HG03095 (cell line): ENCODE data around the gene CNOT11.
A peak's percentile ranks its signal among the peaks of the same experiment; 100 is the strongest.
"Not testable (repeated sequence)": the region's sequence is repeated elsewhere in the genome, so short reads cannot be mapped to it uniquely, and the experiment has no call there.

Experiments used
- ATAC-seq: cut with Tn5 transposase; IDR thresholded peaks from one replicate; pipeline ENCODE4 v1.9.1; 2021; ENCODE audit warnings: moderate library complexity; ENCODE audit not compliant: unreplicated experiment

Gene CNOT11

GRCh38 chr2:101244899-101245298 is 7.8 kb upstream of the CNOT11 start:
- not testable (repeated sequence) for ATAC-seq

GRCh38 chr2:101245468-101245867 is 7.2 kb upstream of the CNOT11 start:
- not testable (repeated sequence) for ATAC-seq

GRCh38 chr2:101248756-101249155 is 3.9 kb upstream of the CNOT11 start:
- not testable (repeated sequence) for ATAC-seq

GRCh38 chr2:101249826-101250225 is 2.9 kb upstream of the CNOT11 start:
- no peak for ATAC-seq

GRCh38 chr2:101251246-101251781 is 1.4 kb upstream of the CNOT11 start:
- ATAC-seq: not testable (repeated sequence)

GRCh38 chr2:101251844-101252407 is 760 bp upstream of the CNOT11 start:
- ATAC-seq: peak; percentile 42

- peak; percentile 46 for ATAC-seq
Observed at GRCh38 chr2:101253013-101253702, 472 bp downstream of the CNOT11 start.

- no peak for ATAC-seq
Observed at GRCh38 chr2:101253703-101254450, 1.2 kb downstream of the CNOT11 start.

- no peak for ATAC-seq
Observed at GRCh38 chr2:101255501-101255900, 2.8 kb downstream of the CNOT11 start.

GRCh38 chr2:101256316-101256715 is 3.6 kb downstream of the CNOT11 start:
- ATAC-seq: no peak

- no peak for ATAC-seq
Observed at GRCh38 chr2:101258804-101259203, 6.1 kb downstream of the CNOT11 start.

GRCh38 chr2:101262142-101262541 is 9.5 kb downstream of the CNOT11 start:
- ATAC-seq: no peak

GRCh38 chr2:101263377-101263800 is 10.7 kb downstream of the CNOT11 start:
- ATAC-seq: no peak

GRCh38 chr2:101264360-101264939 is 11.8 kb downstream of the CNOT11 start:
- no peak for ATAC-seq

- ATAC-seq: no peak
Observed at GRCh38 chr2:101265893-101266499, 13.3 kb downstream of the CNOT11 start.

- peak; percentile 53 for ATAC-seq
Observed at GRCh38 chr2:101267671-101268656, 15.3 kb downstream of the CNOT11 start.

- no peak for ATAC-seq
Observed at GRCh38 chr2:101270700-101271259, 18.1 kb downstream of the CNOT11 start.

- ATAC-seq: peak; percentile 80
Observed at GRCh38 chr2:101272045-101272784, 19.5 kb downstream of the CNOT11 start.

- no peak for ATAC-seq
Observed at GRCh38 chr2:101273056-101273455, 20.4 kb downstream of the CNOT11 start.
